Left lung (tissue), 10 donors: ENCODE measurements around the gene OLFML2A. TPM values are rescaled to one million over a fixed set of nuclear protein-coding genes. Genes with fewer than 3 reads are reported as not detected.

Experiments used
- ATAC-seq: fragments of 200-7000 bp; cut with Tn5 transposase; one replicate; pipeline ENCODE4 v1.9.1; 2020; ENCODE audit warnings: moderate library complexity
- DNase-seq, 4 donors: peaks; one replicate each; pipeline ENCODE4 v3.0.0-alpha.2; 2013 to 2020
- H3K27ac ChIP-seq, 2 donors: fragments of 200-600 bp; sonication (generic) in 1 of 2; one replicate each; pipeline versions ENCODE4 v1.5.0 to v1.8.0; 2020 to 2021
- H3K27me3 ChIP-seq, 2 donors: fragments of 200-600 bp; sonication (generic) in 1 of 2; one replicate each; pipeline versions ENCODE4 v1.5.0 to v1.8.0; 2020 to 2021
- H3K36me3 ChIP-seq, 2 donors: fragments of 200-600 bp; sonication (generic) in 1 of 2; one replicate each; pipeline versions ENCODE4 v1.5.0 to v1.8.0; 2020 to 2021
- H3K4me1 ChIP-seq, 2 donors: fragments of 200-600 bp; one replicate each; pipeline ENCODE4 v1.8.0; 2021
- H3K4me3 ChIP-seq, 2 donors: fragments of 200-600 bp; sonication (generic) in 1 of 2; one replicate each; pipeline versions ENCODE4 v1.5.0 to v1.8.0; 2020 to 2021; ENCODE audit warnings: mild to moderate bottlenecking in 1 of 2
- H3K9me3 ChIP-seq, 2 donors: fragments of 200-600 bp; sonication (generic) in 1 of 2; one replicate each; pipeline versions ENCODE4 v1.5.0 to v1.8.0; 2020 to 2021
- intact Hi-C, 2 donors: fragments of 100-400 bp; cut with DNase I; formaldehyde crosslinking; loops; one replicate each; pipeline versions ENCODE4 v1.11.2 to v1.14.2; 2022
- polyA plus RNA-seq, 6 donors: library from polyadenylated mRNA; unstranded; fragments of 120-200 nt; gene quantifications; one replicate each; pipeline ENCODE4 v1.2.1, GENCODE V29; 2013; ENCODE audit not compliant: insufficient read length in 6 of 6
- total RNA-seq, 2 donors: library from RNA; stranded (reverse); fragmentation: NEBNext Ultra II Directional; extraction: Animal tissue kit (Norgen Biotek cat#: 25700); gene quantifications; one replicate each; pipeline ENCODE4 v1.2.1, GENCODE V29; 2021
- TF ChIP-seq, protein P1 (sequence below), 2 donors: fragments of 200-600 bp; sonication (generic) in 1 of 2; IDR thresholded peaks; one replicate each; pipeline versions ENCODE4 v1.5.0 to v1.8.0; 2021; ENCODE audit warnings: antibody characterized with exemption in 2 of 2
- donor health status: DM: no; HTN: yes; CAD: no.
- donor health status: DM: no; HTN: no; CAD: no.

The OLFML2A gene
- total and polyA plus RNA-seq, 8 donors = 10.5 to 67.4 (median 41.3) TPM

DNA sequence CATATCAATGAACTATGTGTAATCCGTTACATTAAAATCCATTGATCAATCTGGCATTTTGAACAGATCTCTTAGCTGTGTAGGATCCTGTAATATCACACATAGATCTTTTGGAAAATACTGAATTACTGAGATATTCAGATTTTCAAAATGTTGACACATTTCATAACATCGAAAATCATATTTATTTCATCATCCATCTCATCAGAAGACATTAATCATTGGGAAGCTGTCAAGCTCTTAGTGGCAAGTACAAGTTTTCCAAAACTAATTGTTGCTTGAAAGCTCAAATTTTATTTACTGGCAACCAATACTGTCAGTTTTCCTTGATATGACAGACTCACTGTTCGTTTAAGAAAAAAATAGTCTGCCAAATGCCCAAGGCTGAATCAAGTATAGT, 14.3 kb upstream of the OLFML2A start:
- ATAC-seq = no peak
- Histone ChIP-seq H3K27me3 (peaks cover 23 to 60% of the 10 kb centered on the region in 2 donors), H3K4me3 (no peak overlapping the region), H3K36me3 (no peaks in the 10 kb centered on the region), H3K9me3 (no peaks in the 10 kb centered on the region), H3K27ac (no peak overlapping the region), H3K4me1 (peaks cover 5 to 37% of the 10 kb centered on the region in 2 donors)
- TF ChIP-seq, protein P1, sequence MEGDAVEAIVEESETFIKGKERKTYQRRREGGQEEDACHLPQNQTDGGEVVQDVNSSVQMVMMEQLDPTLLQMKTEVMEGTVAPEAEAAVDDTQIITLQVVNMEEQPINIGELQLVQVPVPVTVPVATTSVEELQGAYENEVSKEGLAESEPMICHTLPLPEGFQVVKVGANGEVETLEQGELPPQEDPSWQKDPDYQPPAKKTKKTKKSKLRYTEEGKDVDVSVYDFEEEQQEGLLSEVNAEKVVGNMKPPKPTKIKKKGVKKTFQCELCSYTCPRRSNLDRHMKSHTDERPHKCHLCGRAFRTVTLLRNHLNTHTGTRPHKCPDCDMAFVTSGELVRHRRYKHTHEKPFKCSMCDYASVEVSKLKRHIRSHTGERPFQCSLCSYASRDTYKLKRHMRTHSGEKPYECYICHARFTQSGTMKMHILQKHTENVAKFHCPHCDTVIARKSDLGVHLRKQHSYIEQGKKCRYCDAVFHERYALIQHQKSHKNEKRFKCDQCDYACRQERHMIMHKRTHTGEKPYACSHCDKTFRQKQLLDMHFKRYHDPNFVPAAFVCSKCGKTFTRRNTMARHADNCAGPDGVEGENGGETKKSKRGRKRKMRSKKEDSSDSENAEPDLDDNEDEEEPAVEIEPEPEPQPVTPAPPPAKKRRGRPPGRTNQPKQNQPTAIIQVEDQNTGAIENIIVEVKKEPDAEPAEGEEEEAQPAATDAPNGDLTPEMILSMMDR (IDR thresholded peaks at IDR 0.05) = no peak
- no peak for DNase-seq
- intact Hi-C loops = no loop called here

DNA sequence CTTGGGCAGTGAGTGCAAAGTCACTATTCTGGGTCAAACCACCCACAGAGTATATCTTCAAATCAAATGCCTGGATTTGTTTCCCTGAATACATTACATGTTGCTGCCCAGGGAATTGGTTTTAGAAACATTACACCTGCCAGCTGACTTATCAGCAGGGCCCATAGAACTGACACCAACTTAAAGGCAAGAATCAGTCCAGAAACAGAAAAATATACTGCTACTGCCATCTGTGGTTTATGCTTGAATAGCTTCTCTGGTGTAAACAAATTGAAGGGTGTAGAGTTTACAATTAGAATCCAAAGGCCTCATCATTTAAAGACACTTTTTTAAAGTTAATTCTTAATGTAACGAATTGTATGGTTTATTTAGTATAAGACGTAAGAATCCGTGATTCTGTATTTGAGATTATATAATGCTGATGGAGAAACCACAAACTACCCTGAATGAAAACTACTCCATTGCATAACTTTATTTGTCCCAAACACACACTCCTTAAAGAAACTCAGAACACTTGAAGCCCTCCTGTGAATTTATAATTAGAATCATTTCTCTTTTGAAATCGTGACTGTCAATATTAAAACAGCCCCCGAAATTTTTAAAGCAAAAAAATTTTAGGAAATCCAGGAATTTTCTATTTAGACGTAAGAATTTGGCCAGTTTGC, 12.0 kb upstream of the OLFML2A start:
- peak; percentile 72 for ATAC-seq
- no peaks in the 10 kb centered on the region for H3K36me3 ChIP-seq
- H3K27me3 ChIP-seq = peaks cover 33 to 76% of the 10 kb centered on the region in 2 donors
- intact Hi-C loops = no loop called here
- H3K4me3 ChIP-seq = no peak overlapping the region
- no peak for DNase-seq
- no peaks in the 10 kb centered on the region for H3K9me3 ChIP-seq
- no peak overlapping the region for H3K27ac ChIP-seq
- H3K4me1 ChIP-seq = peaks cover 0 to 43% of the 10 kb centered on the region in 2 donors
- TF ChIP-seq, protein P1 (IDR thresholded peaks at IDR 0.05) = peak in 1 of 2 donors; percentile 25

DNA sequence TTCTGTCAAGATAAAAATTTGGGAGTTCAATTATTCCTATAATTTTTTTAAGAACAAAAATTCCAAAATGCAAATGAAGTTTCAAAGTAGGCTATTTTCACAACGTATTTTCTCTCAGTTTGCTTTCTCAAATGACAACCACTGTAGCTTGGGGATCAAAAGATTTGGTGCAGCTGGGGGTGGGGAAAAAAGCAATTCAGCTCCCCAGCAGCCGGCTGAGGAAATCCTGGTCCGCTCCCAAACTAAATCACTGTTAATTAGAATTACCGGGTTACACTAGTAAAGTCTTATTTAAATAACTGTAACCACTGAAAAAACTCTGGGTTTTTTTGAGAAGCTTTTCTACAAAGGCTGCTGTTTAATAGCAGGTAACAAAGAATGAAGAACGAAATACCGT, 11.5 kb upstream of the OLFML2A start:
- Histone ChIP-seq H3K36me3 (no peaks in the 10 kb centered on the region), H3K27me3 (peaks cover 35 to 82% of the 10 kb centered on the region in 2 donors), H3K27ac (no peak overlapping the region), H3K4me1 (peaks cover 0 to 45% of the 10 kb centered on the region in 2 donors), H3K4me3 (no peak overlapping the region), H3K9me3 (no peaks in the 10 kb centered on the region)
- no peak for ATAC-seq
- TF ChIP-seq, protein P1 (IDR thresholded peaks at IDR 0.05) = no peak
- DNase-seq = no peak
- intact Hi-C loops = no loop called here

DNA sequence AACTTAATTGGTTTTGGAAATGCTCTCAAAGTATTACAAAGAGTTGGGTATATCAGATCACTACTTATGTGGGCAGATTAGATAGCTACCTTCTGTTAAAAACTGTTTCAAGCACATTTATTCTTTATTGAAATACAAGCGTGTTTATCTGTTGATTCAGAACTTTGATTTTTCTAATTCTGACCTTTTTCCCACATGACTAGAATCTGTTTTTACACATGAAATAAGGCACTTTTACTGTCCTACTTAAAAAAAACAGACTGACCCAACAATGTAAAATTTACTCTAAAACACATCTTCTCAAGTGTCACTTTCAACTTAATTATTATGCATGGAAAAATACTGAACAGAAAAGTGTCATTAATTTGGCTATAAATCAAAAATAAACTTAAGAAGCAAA, 10.6 kb upstream of the OLFML2A start:
- Histone ChIP-seq H3K27me3 (peaks cover 34 to 87% of the 10 kb centered on the region in 2 donors), H3K36me3 (no peaks in the 10 kb centered on the region), H3K9me3 (no peaks in the 10 kb centered on the region), H3K27ac (no peak overlapping the region), H3K4me1 (peaks cover 0 to 39% of the 10 kb centered on the region in 2 donors), H3K4me3 (no peak overlapping the region)
- DNase-seq (no peak), ATAC-seq (no peak)
- intact Hi-C loops = no loop called here
- TF ChIP-seq, protein P1 (IDR thresholded peaks at IDR 0.05) = no peak

DNA sequence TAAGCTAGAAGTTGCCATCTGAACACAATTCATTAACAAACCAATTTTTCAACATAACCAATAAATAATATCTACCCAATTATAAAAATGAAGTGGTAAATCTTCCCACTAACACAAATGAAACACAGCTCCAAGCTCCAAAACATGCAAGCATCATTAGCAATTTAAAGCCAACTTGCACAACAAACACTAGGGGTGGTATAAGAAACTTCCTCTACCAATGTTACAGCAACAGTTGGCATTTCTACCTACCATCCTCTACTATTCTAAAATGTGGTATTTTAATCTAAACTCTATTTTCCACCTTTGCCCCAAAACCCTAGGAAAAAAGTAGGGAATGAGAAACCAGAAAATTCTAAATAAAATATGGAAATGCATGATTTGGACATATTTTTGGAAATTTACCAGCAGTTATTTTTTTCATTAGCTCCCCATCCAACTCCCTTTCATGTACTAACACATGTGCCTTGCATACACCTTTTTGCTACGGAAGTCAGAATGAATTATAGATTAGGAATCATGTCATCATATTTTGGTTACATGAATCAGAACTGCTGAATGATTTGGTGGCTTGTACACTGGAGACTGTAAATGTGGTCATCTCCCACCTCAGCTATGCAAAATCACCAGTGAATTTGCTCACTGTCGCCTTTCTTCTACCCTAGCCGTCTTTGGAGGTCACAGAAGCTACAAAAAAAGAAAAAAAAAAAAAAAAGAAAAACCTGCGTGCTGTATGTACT, 9.9 kb upstream of the OLFML2A start:
- intact Hi-C loops = no loop called here
- DNase-seq (no peak), ATAC-seq (no peak)
- Histone ChIP-seq H3K36me3 (no peaks in the 10 kb centered on the region), H3K4me3 (no peak overlapping the region), H3K9me3 (no peaks in the 10 kb centered on the region), H3K27me3 (peaks cover 31 to 82% of the 10 kb centered on the region in 2 donors), H3K4me1 (peaks cover 0 to 43% of the 10 kb centered on the region in 2 donors), H3K27ac (no peak overlapping the region)
- TF ChIP-seq, protein P1 (IDR thresholded peaks at IDR 0.05) = no peak
